GM21737 (cell line): Measurements from ENCODE around the gene TAOK3.
"Not testable (repeated sequence)": the region's sequence is repeated elsewhere in the genome, so short reads cannot be mapped to it uniquely, and the experiment has no call there.

Experiments
- ATAC-seq: cut with Tn5 transposase; IDR thresholded peaks from one replicate; pipeline ENCODE4 v1.9.1; 2021; ENCODE audit warnings: mild to moderate bottlenecking, moderate library complexity; ENCODE audit not compliant: unreplicated experiment

The TAOK3 gene

GRCh38 chr12:118145113-118145797, 227.5 kb downstream of the TAOK3 start:
- no peak for ATAC-seq

- ATAC-seq: no peak
Observed at GRCh38 chr12:118144499-118144898, 228.2 kb downstream of the TAOK3 start.

GRCh38 chr12:118140825-118141224, 231.9 kb downstream of the TAOK3 start:
- ATAC-seq: no peak

GRCh38 chr12:118137148-118137678, 235.5 kb downstream of the TAOK3 start:
- no peak for ATAC-seq

GRCh38 chr12:118136559-118137003, 236.1 kb downstream of the TAOK3 start:
- no peak for ATAC-seq

GRCh38 chr12:118135788-118136558, 236.7 kb downstream of the TAOK3 start, which contains the start of gene PEBP1:
Gene PEBP1 (plus strand): TSS chr12:118136124. CDS start chr12:118136210, 86 bp downstream.
- peak; percentile 97 for ATAC-seq

- ATAC-seq: not testable (repeated sequence)
Observed at GRCh38 chr12:118129436-118129835, 243.3 kb downstream of the TAOK3 start.

- no peak for ATAC-seq
Observed at GRCh38 chr12:118127867-118128266, 244.8 kb downstream of the TAOK3 start.

- no peak for ATAC-seq
Observed at GRCh38 chr12:118126119-118126757, 246.5 kb downstream of the TAOK3 start.

- no peak for ATAC-seq
Observed at GRCh38 chr12:118125743-118126118, 247.0 kb downstream of the TAOK3 start.

- no peak for ATAC-seq
Observed at GRCh38 chr12:118124333-118124874, 248.3 kb downstream of the TAOK3 start.

GRCh38 chr12:118122264-118122663, 250.4 kb downstream of the TAOK3 start:
- ATAC-seq: no peak

GRCh38 chr12:118120579-118121363, 251.9 kb downstream of the TAOK3 start:
- ATAC-seq: peak; percentile 88

GRCh38 chr12:118119449-118119879, 253.2 kb downstream of the TAOK3 start:
- ATAC-seq: no peak

GRCh38 chr12:118109088-118109487, 263.6 kb downstream of the TAOK3 start:
- ATAC-seq: no peak

- no peak for ATAC-seq
Observed at GRCh38 chr12:118107694-118108093, 265.0 kb downstream of the TAOK3 start.

GRCh38 chr12:118107011-118107410, 265.7 kb downstream of the TAOK3 start:
- no peak for ATAC-seq

- ATAC-seq: no peak
Observed at GRCh38 chr12:118103601-118104382, 268.9 kb downstream of the TAOK3 start, which contains the start of gene VSIG10. Gene VSIG10 (minus strand): TSS chr12:118104011. CDS start chr12:118103671, 340 bp downstream.

GRCh38 chr12:118103201-118103600, 269.5 kb downstream of the TAOK3 start:
- ATAC-seq: no peak
